Stimulated activated CD8-positive, alpha-beta memory T cell treated with anti-CD3 and anti-CD28 coated beads, Interleukin-4, amount 100 ng/mL, for 4 hours (primary cell): ENCODE data around the gene EPDR1.

Experiments used
- DNase-seq, 2 donors: peaks; one replicate each; pipeline ENCODE4 v3.0.0-alpha.2; 2020; ENCODE audit warnings: low read depth in 2 of 2, low spot score in 1 of 2

Gene EPDR1

GRCh38 chr7:37973915-37974314 is 53.5 kb downstream of the EPDR1 start:
- no peak for DNase-seq

GRCh38 chr7:37974711-37975110 is 54.3 kb downstream of the EPDR1 start:
- no peak for DNase-seq

GRCh38 chr7:37977243-37977642 is 56.8 kb downstream of the EPDR1 start:
- no peak for DNase-seq

- DNase-seq, result no peak
Measured at GRCh38 chr7:37981664-37982063, 61.2 kb downstream of the EPDR1 start.

GRCh38 chr7:37982423-37982822 is 62.0 kb downstream of the EPDR1 start:
- no peak for DNase-seq

- no peak for DNase-seq
Measured at GRCh38 chr7:37984750-37985390, 64.4 kb downstream of the EPDR1 start.

GRCh38 chr7:37986908-37987330 is 66.5 kb downstream of the EPDR1 start:
- DNase-seq, result no peak

GRCh38 chr7:37987732-37988131 is 67.3 kb downstream of the EPDR1 start:
- no peak for DNase-seq

GRCh38 chr7:37988721-37989650 is 68.5 kb downstream of the EPDR1 start:
- no peak for DNase-seq

- DNase-seq, result no peak
Measured at GRCh38 chr7:37990337-37990736, 69.9 kb downstream of the EPDR1 start.

GRCh38 chr7:37993060-37993501 is 72.6 kb downstream of the EPDR1 start:
- DNase-seq, result no peak

GRCh38 chr7:37999673-38000072 is 79.2 kb downstream of the EPDR1 start:
- DNase-seq, result no peak

- no peak for DNase-seq
Measured at GRCh38 chr7:38000272-38000671, 79.8 kb downstream of the EPDR1 start.
